ENCODE measurements around the gene DENND1A. TPM values are rescaled to one million over a fixed set of nuclear protein-coding genes. Genes with fewer than 3 reads are reported as not detected.

The DENND1A gene
- total RNA-seq, 2 donors from 2014 or later = 18.9 to 26.8 TPM

- WGBS = 97% methylated on average over 9 of the region's 9 CpGs
These were observed 449.8 kb downstream of the DENND1A start for GRCh38 chr9:123480096-123480495.

GRCh38 chr9:123478967-123479602, 450.8 kb downstream of the DENND1A start:
- TF ChIP-seq CTCF (IDR thresholded peaks at IDR 0.05) (no peak), POLR2AphosphoS5 (IDR thresholded peaks at IDR 0.05) (no peak), POLR2A (IDR thresholded peaks at IDR 0.05) (no peak)
- WGBS = 86% methylated on average over 5 of the region's 5 CpGs
- no peak for DNase-seq (ENCODE audit: low spot score)
- Histone ChIP-seq H3K4me1 (replicated peaks) (no peaks in the 10 kb centered on the region), H3K9me3 (no peaks in the 10 kb centered on the region), H3K4me3 (no peak overlapping the region), H3K27me3 (replicated peaks; ENCODE audit: insufficient read depth) (no peaks in the 10 kb centered on the region), H3K36me3 (no peaks in the 10 kb centered on the region), H3K27ac (no peak overlapping the region)
- intact Hi-C loops (cut with DNase I) = no loop called here

More at GRCh38 chr9:123480096-123480495, 449.8 kb downstream of the DENND1A start:
- Histone ChIP-seq H3K36me3 (no peaks in the 10 kb centered on the region), H3K4me3 (no peak overlapping the region), H3K4me1 (replicated peaks) (no peaks in the 10 kb centered on the region), H3K27ac (no peak overlapping the region), H3K27me3 (replicated peaks; ENCODE audit: insufficient read depth) (no peaks in the 10 kb centered on the region), H3K9me3 (no peaks in the 10 kb centered on the region)
- intact Hi-C loops (cut with DNase I) = no loop called here
- no peak for TF ChIP-seq POLR2AphosphoS5 (IDR thresholded peaks at IDR 0.05)
- no peak for TF ChIP-seq CTCF (IDR thresholded peaks at IDR 0.05)
- no peak for TF ChIP-seq POLR2A (IDR thresholded peaks at IDR 0.05)
- DNase-seq (ENCODE audit: low spot score) = no peak

GRCh38 chr9:123478160-123478559, 451.8 kb downstream of the DENND1A start:
- no peak overlapping the region for H3K4me3 ChIP-seq
- H3K36me3 ChIP-seq = no peaks in the 10 kb centered on the region
- DNase-seq (ENCODE audit: low spot score) = no peak
- intact Hi-C loops (cut with DNase I) = no loop called here
- H3K27me3 ChIP-seq (replicated peaks; ENCODE audit: insufficient read depth) = no peaks in the 10 kb centered on the region
- no peaks in the 10 kb centered on the region for H3K9me3 ChIP-seq
- H3K27ac ChIP-seq = no peak overlapping the region
- 90% methylated on average over 6 of the region's 6 CpGs for WGBS
- H3K4me1 ChIP-seq (replicated peaks) = no peaks in the 10 kb centered on the region
- TF ChIP-seq POLR2A (IDR thresholded peaks at IDR 0.05) (no peak), CTCF (IDR thresholded peaks at IDR 0.05) (no peak)

GRCh38 chr9:123475407-123475806, 454.5 kb downstream of the DENND1A start:
- WGBS = 95% methylated on average over 11 of the region's 11 CpGs
- H3K27me3 ChIP-seq (replicated peaks; ENCODE audit: insufficient read depth) = no peaks in the 10 kb centered on the region
- no peaks in the 10 kb centered on the region for H3K9me3 ChIP-seq
- no peaks in the 10 kb centered on the region for H3K36me3 ChIP-seq
- H3K4me1 ChIP-seq (replicated peaks) = no peaks in the 10 kb centered on the region
- TF ChIP-seq POLR2AphosphoS5 (IDR thresholded peaks at IDR 0.05) (no peak), CTCF (IDR thresholded peaks at IDR 0.05) (no peak), POLR2A (IDR thresholded peaks at IDR 0.05) (no peak)
- H3K27ac ChIP-seq = no peak overlapping the region
- DNase-seq (ENCODE audit: low spot score) = no peak
- intact Hi-C loops (cut with DNase I) = no loop called here
- no peak overlapping the region for H3K4me3 ChIP-seq

GRCh38 chr9:123472862-123473614, 456.9 kb downstream of the DENND1A start:
- Histone ChIP-seq H3K36me3 (no peaks in the 10 kb centered on the region), H3K9me3 (no peaks in the 10 kb centered on the region), H3K4me3 (no peak overlapping the region), H3K4me1 (replicated peaks) (no peaks in the 10 kb centered on the region), H3K27me3 (replicated peaks; ENCODE audit: insufficient read depth) (no peaks in the 10 kb centered on the region), H3K27ac (no peak overlapping the region)
- TF ChIP-seq POLR2AphosphoS5 (IDR thresholded peaks at IDR 0.05) (no peak), POLR2A (IDR thresholded peaks at IDR 0.05) (no peak), CTCF (IDR thresholded peaks at IDR 0.05) (no peak)
- intact Hi-C loops (cut with DNase I) = no loop called here
- WGBS = 72% methylated on average over 14 of the region's 14 CpGs
- no peak for DNase-seq (ENCODE audit: low spot score)
